HepG2 (cell line): ENCODE measurements around the gene RNF182. TPM values are rescaled to one million over a fixed set of nuclear protein-coding genes. Genes with fewer than 3 reads are reported as not detected.

Experiments
- ATAC-seq: fragments of 200-7000 bp; cut with Tn5 transposase; 3 replicates; pipeline ENCODE4 v1.9.1; 2020; ENCODE audit warnings: mild to moderate bottlenecking, moderate library complexity
- BruUV-seq: library from RNA; stranded (reverse); fragments of 400-500 nt; replicated peaks from 2 replicates; lab custom pipeline; 2021; lab: Mats Ljungman, UMichigan
- CTCF ChIA-PET: fragments of 300-600 bp; formaldehyde crosslinking; extraction: SDS; loops from one replicate; lab custom pipeline; 2021; ENCODE audit warnings: low total read pairs, inconsistent platforms, low intra/inter-chr PET ratio; lab: Yijun Ruan, JAX
- POLR2A ChIA-PET: fragments of 350-600 bp; sonication (Branson Sonifier 250); formaldehyde crosslinking; loops from one replicate; lab custom pipeline; 2020; ENCODE audit warnings: antibody characterized with exemption, inconsistent platforms; lab: Yijun Ruan, JAX
- DNase-seq: peaks from one replicate; pipeline ENCODE4 v3.0.0-alpha.2; 2015; ENCODE audit warnings: low spot score
- FAIRE-seq: peaks from 3 replicates; lab custom pipeline; 2011; peaks lifted over from hg19 to GRCh38; lab: Jason Lieb, UNC
- H2AFZ ChIP-seq: one replicate; pipeline ENCODE4 v1.6.1; 2011; ENCODE audit warnings: low read length, inconsistent platforms
- H3K27ac ChIP-seq: fragments of 300-600 bp; 3 replicates; pipeline ENCODE4 v1.8.0; 2011; ENCODE audit warnings: mixed run types, mild to moderate bottlenecking, mixed read lengths, low read length, inconsistent platforms; ENCODE audit not compliant: insufficient read depth; ENCODE audit errors: extremely low read length
- H3K27me3 ChIP-seq, 2 experiments: fragments of 200-600 bp in 1 of 2; 2 replicates in 1 of 2; 3 replicates in 1 of 2; pipeline versions ENCODE4 v1.6.0 to v1.8.0; 2011; ENCODE audit warnings: low read length in 2 of 2, mild to moderate bottlenecking in 2 of 2, moderate library complexity in 2 of 2, inconsistent platforms in 1 of 2; ENCODE audit not compliant: insufficient read depth in 2 of 2, control insufficient read depth in 1 of 2
- H3K36me3 ChIP-seq, 2 experiments: fragments of 200-600 bp in 1 of 2; replicated peaks in 1 of 2; 2 replicates in 1 of 2; 3 replicates in 1 of 2; pipeline versions ENCODE4 v1.5.1 to v1.8.0; 2011; ENCODE audit warnings: low read length in 2 of 2, inconsistent platforms in 1 of 2; ENCODE audit not compliant: insufficient read depth in 2 of 2, control insufficient read depth in 1 of 2
- H3K4me1 ChIP-seq: 2 replicates; pipeline ENCODE4 v1.5.1; 2012; ENCODE audit warnings: low read length, inconsistent platforms; ENCODE audit not compliant: insufficient read depth
- H3K4me2 ChIP-seq: 2 replicates; pipeline ENCODE4 v1.6.0; 2011; ENCODE audit warnings: low read depth, low read length, inconsistent platforms
- H3K4me3 ChIP-seq, 3 experiments: fragments of 200-600 bp in 1 of 3; sonication (generic), shearing (Covaris generic) in 1 of 3; replicated peaks in 1 of 3; 2 replicates each; pipeline ENCODE4 v1.5.1; 2011 to 2016; ENCODE audit warnings: low read length in 3 of 3, inconsistent platforms in 2 of 3, low read depth in 2 of 3, mild to moderate bottlenecking in 2 of 3, control low read depth in 1 of 3, mixed read lengths in 1 of 3; ENCODE audit not compliant: insufficient read depth in 1 of 3
- H3K79me2 ChIP-seq: one replicate; pipeline ENCODE4 v1.6.1; 2011; ENCODE audit warnings: low read length, inconsistent platforms; ENCODE audit not compliant: insufficient read depth
- H3K9ac ChIP-seq: 2 replicates; pipeline ENCODE4 v1.6.0; 2011; ENCODE audit warnings: mild to moderate bottlenecking, low read depth, low read length, inconsistent platforms; ENCODE audit not compliant: insufficient read depth
- H3K9me3 ChIP-seq: 2 replicates; pipeline ENCODE4 v1.5.1; 2012; ENCODE audit warnings: mild to moderate bottlenecking, low read length
- H4K20me1 ChIP-seq: 2 replicates; pipeline ENCODE4 v1.6.0; 2011; ENCODE audit warnings: inconsistent platforms, mild to moderate bottlenecking, low read length, moderate library complexity; ENCODE audit not compliant: insufficient read depth
- MTF2 ChIP-seq: sonication (generic); formaldehyde crosslinking; IDR thresholded peaks from 2 replicates; pipeline ENCODE4 v1.5.0; 2020; ENCODE audit warnings: missing genetic modification reagents, borderline replicate concordance
- NFKBIZ ChIP-seq: IDR thresholded peaks from 2 replicates; pipeline ENCODE4 v1.6.1; 2018; ENCODE audit warnings: missing genetic modification reagents, missing compliant biosample characterization
- REPIN1 ChIP-seq: sonication (generic); formaldehyde crosslinking; IDR thresholded peaks from 2 replicates; pipeline ENCODE4 v1.8.0; 2022; ENCODE audit warnings: missing genetic modification reagents, low read depth, mild to moderate bottlenecking, borderline replicate concordance
- ZBTB8A ChIP-seq: sonication (generic); formaldehyde crosslinking; IDR thresholded peaks from 2 replicates; pipeline ENCODE4 v1.4.0; 2020; ENCODE audit warnings: mild to moderate bottlenecking, low read depth, missing genetic modification reagents, borderline replicate concordance
- ZIK1 ChIP-seq: sonication (generic); formaldehyde crosslinking; IDR thresholded peaks from 2 replicates; pipeline ENCODE4 v1.5.0; 2020; ENCODE audit warnings: mild to moderate bottlenecking, low read depth, missing genetic modification reagents, borderline replicate concordance
- ZNF484 ChIP-seq: sonication (generic); formaldehyde crosslinking; IDR thresholded peaks from 2 replicates; pipeline ENCODE4 v1.5.1; 2020; ENCODE audit warnings: mild to moderate bottlenecking, low read depth, missing genetic modification reagents, borderline replicate concordance
- WGBS: methylation state at CpG from one replicate; pipeline ENCODE4 v1.1.6; 2017; ENCODE audit warnings: low lambda C conversion rate; 5-methylcytosine and 5-hydroxymethylcytosine counted together
- in situ Hi-C: cut with HindIII; loops from 2 replicates; pipeline ENCODE4 v1.10.0; 2017; ENCODE audit warnings: low pct_unique_long_range_greater_than_20kb; ENCODE audit not compliant: extremely low pct_ligation_motif_present
- intact Hi-C: fragments of 100-400 bp; cut with micrococcal nuclease; formaldehyde crosslinking; loops from one replicate; pipeline ENCODE4 v1.10.0; 2022; ENCODE audit not compliant: unreplicated experiment
- polyA plus RNA-seq, 8 experiments: library from polyadenylated mRNA; depleted of rRNA in 3 of 8; stranded (reverse) in 7 of 8; unstranded in 1 of 8; fragments of >200 nt; fragmentation: Illumina TruSeq in 4 of 8; extraction: Trizol in 4 of 8; gene quantifications; 2 replicates each; pipeline versions ENCODE4 v1.2.1 to v1.2.3, GENCODE V29; 2011 to 2016; ENCODE audit warnings: low read depth in 4 of 8, missing spikeins in 1 of 8, mixed read lengths in 1 of 8; ENCODE audit not compliant: insufficient read depth in 1 of 8
- total RNA-seq, 5 experiments: library from RNA; depleted of rRNA; stranded (reverse); fragments of >200 nt; fragmentation: Illumina TruSeq; extraction: Trizol; gene quantifications; 2 replicates each; pipeline ENCODE4 v1.2.3, GENCODE V29; 2016; ENCODE audit warnings: low read depth in 1 of 5
- TF ChIP-seq, protein P1 (sequence below): IDR thresholded peaks from 2 replicates; pipeline ENCODE4 v1.6.1; 2016; ENCODE audit warnings: low read depth, borderline replicate concordance
- TF ChIP-seq, protein P2 (sequence below): sonication (generic); formaldehyde crosslinking; IDR thresholded peaks from 2 replicates; pipeline ENCODE4 v1.5.0; 2020; ENCODE audit warnings: missing genetic modification reagents, mild to moderate bottlenecking, borderline replicate concordance
- TF ChIP-seq, protein P3 (sequence below): fragments of 450-650 bp; IDR thresholded peaks from 2 replicates; pipeline ENCODE4 v1.6.1; 2016
- TF ChIP-seq, protein P4 (sequence below): sonication (generic); formaldehyde crosslinking; IDR thresholded peaks from 2 replicates; pipeline ENCODE4 v1.5.0; 2020; ENCODE audit warnings: missing genetic modification reagents
- TF ChIP-seq, protein P5 (sequence below): sonication (generic); formaldehyde crosslinking; IDR thresholded peaks from 2 replicates; pipeline ENCODE4 v1.5.1; 2020; ENCODE audit warnings: mild to moderate bottlenecking, missing genetic modification reagents, borderline replicate concordance
- TF ChIP-seq, protein P6 (sequence below): sonication (generic); formaldehyde crosslinking; IDR thresholded peaks from 2 replicates; pipeline ENCODE4 v1.4.0; 2020; ENCODE audit warnings: mild to moderate bottlenecking, missing genetic modification reagents, borderline replicate concordance

Gene RNF182
- total and polyA plus RNA-seq, 2 of the 13 experiments (the other 11 are each of a cell fraction or from before 2014, with no cell fraction given) = not detected

DNA sequence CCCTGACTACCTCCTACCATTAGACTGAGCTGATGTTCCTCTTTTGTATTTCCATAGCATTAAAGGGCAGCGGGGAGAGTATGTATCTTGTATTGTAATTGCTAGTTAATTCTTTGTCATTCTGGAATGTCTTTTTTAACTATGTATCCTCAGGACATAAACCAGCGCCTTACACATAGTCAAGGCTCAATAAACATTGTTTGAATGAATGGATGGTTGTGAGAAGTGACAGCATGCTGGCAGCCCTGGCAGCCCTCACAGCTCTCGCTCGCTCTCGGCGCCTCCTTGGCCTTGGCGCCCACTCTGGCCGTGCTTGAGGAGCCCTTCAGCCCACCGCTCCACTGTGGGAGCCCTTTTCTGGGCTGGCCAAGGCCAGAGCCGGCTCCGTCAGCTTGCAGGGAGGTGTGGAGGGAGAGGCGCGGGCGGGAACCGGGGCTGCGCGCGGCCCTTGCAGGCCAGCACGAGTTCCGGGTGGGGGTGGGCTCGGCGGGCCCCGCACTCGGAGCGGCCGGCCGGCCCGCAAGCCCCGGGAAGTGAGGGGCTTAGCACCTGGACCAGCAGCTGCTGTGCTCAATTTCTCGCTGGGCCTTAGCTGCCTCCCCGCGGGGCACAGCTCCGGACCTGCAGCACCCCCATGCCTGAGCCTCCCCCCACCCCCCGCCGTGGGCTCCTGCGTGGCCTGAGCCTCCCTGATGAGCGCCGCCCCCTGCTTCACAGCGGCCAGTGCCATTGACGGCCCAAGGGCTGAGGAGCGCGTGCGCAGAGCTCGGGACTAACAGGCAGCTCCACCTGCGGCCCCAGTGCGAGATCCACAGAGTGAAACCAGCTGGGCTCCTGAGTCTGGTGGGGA, 93.1 kb downstream of the RNF182 start:
- no peak overlapping the region for H2AFZ ChIP-seq
- no peak overlapping the region for H3K27ac ChIP-seq
- POLR2A ChIA-PET = no interaction called here
- no peak for FAIRE-seq
- H3K36me3 ChIP-seq = no peaks in the 10 kb centered on the region
- ATAC-seq = no peak
- no TSS peak for BruUV-seq
- H3K9me3 ChIP-seq = no peaks in the 10 kb centered on the region
- no peak overlapping the region for H3K4me2 ChIP-seq
- H3K9ac ChIP-seq = no peak overlapping the region
- DNase-seq = no peak
- H3K79me2 ChIP-seq = no peaks in the 10 kb centered on the region
- no peaks in the 10 kb centered on the region for H4K20me1 ChIP-seq
- in situ Hi-C loops (no loop called here), intact Hi-C loops (no loop called here)
- no peak overlapping the region for H3K4me3 ChIP-seq
- 57% methylated on average over 21 of the region's 46 CpGs for WGBS
- CTCF ChIA-PET = no interaction called here
- peaks cover 0 to 14% of the 10 kb centered on the region in 2 experiments; a peak in 2 of 5 replicates for H3K27me3 ChIP-seq
- H3K4me1 ChIP-seq = no peaks in the 10 kb centered on the region
- TF ChIP-seq, protein P1, sequence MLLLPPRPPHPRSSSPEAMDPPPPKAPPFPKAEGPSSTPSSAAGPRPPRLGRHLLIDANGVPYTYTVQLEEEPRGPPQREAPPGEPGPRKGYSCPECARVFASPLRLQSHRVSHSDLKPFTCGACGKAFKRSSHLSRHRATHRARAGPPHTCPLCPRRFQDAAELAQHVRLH = no peak
- TF ChIP-seq REPIN1 (CRISPR knock-in tag) (no peak), ZIK1 (CRISPR knock-in tag) (no peak), ZBTB8A (CRISPR knock-in tag) (no peak), NFKBIZ (no peak), MTF2 (no peak), ZNF484 (CRISPR knock-in tag) (no peak)
- TF ChIP-seq, protein P2, sequence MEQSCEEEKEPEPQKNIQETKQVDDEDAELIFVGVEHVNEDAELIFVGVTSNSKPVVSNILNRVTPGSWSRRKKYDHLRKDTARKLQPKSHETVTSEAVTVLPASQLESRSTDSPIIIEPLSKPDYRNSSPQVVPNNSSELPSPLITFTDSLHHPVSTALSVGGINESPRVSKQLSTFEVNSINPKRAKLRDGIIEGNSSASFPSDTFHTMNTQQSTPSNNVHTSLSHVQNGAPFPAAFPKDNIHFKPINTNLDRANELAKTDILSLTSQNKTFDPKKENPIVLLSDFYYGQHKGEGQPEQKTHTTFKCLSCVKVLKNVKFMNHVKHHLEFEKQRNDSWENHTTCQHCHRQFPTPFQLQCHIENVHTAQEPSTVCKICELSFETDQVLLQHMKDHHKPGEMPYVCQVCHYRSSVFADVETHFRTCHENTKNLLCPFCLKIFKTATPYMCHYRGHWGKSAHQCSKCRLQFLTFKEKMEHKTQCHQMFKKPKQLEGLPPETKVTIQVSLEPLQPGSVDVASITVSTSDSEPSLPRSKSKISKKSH (CRISPR knock-in tag) = no peak
- TF ChIP-seq, protein P3, sequence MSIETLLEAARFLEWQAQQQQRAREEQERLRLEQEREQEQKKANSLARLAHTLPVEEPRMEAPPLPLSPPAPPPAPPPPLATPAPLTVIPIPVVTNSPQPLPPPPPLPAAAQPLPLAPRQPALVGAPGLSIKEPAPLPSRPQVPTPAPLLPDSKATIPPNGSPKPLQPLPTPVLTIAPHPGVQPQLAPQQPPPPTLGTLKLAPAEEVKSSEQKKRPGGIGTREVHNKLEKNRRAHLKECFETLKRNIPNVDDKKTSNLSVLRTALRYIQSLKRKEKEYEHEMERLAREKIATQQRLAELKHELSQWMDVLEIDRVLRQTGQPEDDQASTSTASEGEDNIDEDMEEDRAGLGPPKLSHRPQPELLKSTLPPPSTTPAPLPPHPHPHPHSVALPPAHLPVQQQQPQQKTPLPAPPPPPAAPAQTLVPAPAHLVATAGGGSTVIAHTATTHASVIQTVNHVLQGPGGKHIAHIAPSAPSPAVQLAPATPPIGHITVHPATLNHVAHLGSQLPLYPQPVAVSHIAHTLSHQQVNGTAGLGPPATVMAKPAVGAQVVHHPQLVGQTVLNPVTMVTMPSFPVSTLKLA = no peak
- TF ChIP-seq, protein P4, sequence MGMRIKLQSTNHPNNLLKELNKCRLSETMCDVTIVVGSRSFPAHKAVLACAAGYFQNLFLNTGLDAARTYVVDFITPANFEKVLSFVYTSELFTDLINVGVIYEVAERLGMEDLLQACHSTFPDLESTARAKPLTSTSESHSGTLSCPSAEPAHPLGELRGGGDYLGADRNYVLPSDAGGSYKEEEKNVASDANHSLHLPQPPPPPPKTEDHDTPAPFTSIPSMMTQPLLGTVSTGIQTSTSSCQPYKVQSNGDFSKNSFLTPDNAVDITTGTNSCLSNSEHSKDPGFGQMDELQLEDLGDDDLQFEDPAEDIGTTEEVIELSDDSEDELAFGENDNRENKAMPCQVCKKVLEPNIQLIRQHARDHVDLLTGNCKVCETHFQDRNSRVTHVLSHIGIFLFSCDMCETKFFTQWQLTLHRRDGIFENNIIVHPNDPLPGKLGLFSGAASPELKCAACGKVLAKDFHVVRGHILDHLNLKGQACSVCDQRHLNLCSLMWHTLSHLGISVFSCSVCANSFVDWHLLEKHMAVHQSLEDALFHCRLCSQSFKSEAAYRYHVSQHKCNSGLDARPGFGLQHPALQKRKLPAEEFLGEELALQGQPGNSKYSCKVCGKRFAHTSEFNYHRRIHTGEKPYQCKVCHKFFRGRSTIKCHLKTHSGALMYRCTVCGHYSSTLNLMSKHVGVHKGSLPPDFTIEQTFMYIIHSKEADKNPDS = no peak
- TF ChIP-seq, protein P5, sequence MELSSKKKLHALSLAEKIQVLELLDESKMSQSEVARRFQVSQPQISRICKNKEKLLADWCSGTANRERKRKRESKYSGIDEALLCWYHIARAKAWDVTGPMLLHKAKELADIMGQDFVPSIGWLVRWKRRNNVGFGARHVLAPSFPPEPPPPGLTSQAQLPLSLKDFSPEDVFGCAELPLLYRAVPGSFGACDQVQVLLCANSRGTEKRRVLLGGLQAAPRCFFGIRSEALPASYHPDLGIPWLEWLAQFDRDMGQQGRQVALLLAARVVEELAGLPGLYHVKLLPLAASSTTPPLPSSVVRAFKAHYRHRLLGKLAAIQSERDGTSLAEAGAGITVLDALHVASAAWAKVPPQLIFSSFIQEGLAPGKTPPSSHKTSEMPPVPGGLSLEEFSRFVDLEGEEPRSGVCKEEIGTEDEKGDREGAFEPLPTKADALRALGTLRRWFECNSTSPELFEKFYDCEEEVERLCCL (CRISPR knock-in tag) = no peak
- TF ChIP-seq, protein P6, sequence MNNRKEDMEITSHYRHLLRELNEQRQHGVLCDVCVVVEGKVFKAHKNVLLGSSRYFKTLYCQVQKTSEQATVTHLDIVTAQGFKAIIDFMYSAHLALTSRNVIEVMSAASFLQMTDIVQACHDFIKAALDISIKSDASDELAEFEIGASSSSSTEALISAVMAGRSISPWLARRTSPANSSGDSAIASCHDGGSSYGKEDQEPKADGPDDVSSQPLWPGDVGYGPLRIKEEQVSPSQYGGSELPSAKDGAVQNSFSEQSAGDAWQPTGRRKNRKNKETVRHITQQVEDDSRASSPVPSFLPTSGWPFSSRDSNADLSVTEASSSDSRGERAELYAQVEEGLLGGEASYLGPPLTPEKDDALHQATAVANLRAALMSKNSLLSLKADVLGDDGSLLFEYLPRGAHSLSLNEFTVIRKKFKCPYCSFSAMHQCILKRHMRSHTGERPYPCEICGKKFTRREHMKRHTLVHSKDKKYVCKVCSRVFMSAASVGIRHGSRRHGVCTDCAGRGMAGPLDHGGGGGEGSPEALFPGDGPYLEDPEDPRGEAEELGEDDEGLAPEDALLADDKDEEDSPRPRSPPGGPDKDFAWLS (CRISPR knock-in tag) = no peak
